Large intestine (tissue), 3 donors: ENCODE measurements around the gene TRAF4. TPM values are rescaled to one million over a fixed set of nuclear protein-coding genes. Genes with fewer than 3 reads are reported as not detected.

ENCODE experiments used
- DNase-seq, 2 donors: peaks; one replicate each; pipeline versions ENCODE4 v3.0.0 to v3.0.0-alpha.2; 2013
- H3K27ac ChIP-seq: one replicate; pipeline ENCODE4 v1.5.1; 2013; ENCODE audit warnings: low read length
- H3K27me3 ChIP-seq: 2 replicates; pipeline ENCODE4 v1.6.1; 2013; ENCODE audit warnings: low read length; ENCODE audit not compliant: control insufficient read depth, insufficient read depth
- H3K36me3 ChIP-seq: 2 replicates; pipeline ENCODE4 v1.6.1; 2013; ENCODE audit warnings: low read length; ENCODE audit not compliant: control insufficient read depth, insufficient read depth
- H3K4me1 ChIP-seq: one replicate; pipeline ENCODE4 v1.6.1; 2013; ENCODE audit warnings: low read length; ENCODE audit not compliant: control insufficient read depth, insufficient read depth
- H3K4me3 ChIP-seq: one replicate; pipeline ENCODE4 v1.5.1; 2013; ENCODE audit warnings: low read length
- H3K9me3 ChIP-seq: one replicate; pipeline ENCODE4 v1.6.1; 2013; ENCODE audit warnings: mild to moderate bottlenecking, low read depth, low read length, moderate library complexity; ENCODE audit not compliant: control insufficient read depth
- WGBS: methylation state at CpG from one replicate; pipeline ENCODE4 v1.1.5; 2013; ENCODE audit warnings: low lambda C conversion rate; ENCODE audit not compliant: insufficient coverage; 5-methylcytosine and 5-hydroxymethylcytosine counted together
- polyA plus RNA-seq: library from polyadenylated mRNA; unstranded; fragments of 120-200 nt; gene quantifications from one replicate; pipeline ENCODE4 v1.2.1, GENCODE V29; 2013

TRAF4 gene
- polyA plus RNA-seq, 1 donor = 91.8 TPM

DNA sequence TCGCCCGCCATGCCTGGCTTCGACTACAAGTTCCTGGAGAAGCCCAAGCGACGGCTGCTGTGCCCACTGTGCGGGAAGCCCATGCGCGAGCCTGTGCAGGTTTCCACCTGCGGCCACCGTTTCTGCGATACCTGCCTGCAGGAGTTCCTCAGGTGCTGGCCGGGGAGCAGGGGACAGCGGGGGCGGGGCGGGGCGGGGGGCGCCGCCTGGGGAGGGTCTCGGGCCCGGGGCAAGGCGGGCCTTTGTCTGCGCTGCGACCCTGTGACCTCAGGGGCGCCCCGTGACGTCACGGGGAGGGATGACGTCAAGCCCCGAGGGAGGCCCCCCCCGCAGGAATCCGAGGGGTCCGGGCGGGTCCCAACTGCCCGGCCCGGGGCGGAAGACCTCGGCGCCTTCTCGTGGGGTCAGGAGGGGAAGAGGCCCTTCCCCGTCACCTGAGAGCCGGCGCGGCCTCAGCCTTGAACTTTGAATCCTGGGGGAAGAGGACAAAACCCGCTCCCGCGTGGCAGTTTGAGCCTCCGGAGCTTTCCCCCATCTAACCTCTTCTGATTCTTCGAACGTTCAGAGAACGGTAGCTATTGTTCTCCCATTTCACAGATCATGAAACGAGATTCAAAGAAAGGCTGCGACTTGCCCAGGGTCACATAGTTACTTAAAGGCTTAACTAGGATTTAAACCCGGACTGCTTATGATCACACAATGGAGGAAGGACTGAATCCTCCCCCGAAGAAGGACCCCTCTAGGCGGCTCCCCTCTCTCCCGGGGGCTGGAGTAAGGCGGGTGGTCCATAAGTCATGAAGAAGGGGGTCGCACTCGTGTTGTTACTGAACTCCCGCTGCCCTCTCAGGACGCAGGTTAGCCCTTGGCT is 527 bp downstream of the TRAF4 start:
- no CpG with 5 or more reads among the region's 61 CpGs for WGBS
- DNase-seq = peak; percentile 76 to 87
- no peaks in the 10 kb centered on the region for H3K27me3 ChIP-seq
- peaks cover 32% of the 10 kb centered on the region for H3K36me3 ChIP-seq
- no peaks in the 10 kb centered on the region for H3K9me3 ChIP-seq
- peaks cover 38% of the 10 kb centered on the region for H3K4me1 ChIP-seq
- peak overlapping the region; percentile 100 for H3K27ac ChIP-seq
- H3K4me3 ChIP-seq = peak overlapping the region; percentile 78

DNA sequence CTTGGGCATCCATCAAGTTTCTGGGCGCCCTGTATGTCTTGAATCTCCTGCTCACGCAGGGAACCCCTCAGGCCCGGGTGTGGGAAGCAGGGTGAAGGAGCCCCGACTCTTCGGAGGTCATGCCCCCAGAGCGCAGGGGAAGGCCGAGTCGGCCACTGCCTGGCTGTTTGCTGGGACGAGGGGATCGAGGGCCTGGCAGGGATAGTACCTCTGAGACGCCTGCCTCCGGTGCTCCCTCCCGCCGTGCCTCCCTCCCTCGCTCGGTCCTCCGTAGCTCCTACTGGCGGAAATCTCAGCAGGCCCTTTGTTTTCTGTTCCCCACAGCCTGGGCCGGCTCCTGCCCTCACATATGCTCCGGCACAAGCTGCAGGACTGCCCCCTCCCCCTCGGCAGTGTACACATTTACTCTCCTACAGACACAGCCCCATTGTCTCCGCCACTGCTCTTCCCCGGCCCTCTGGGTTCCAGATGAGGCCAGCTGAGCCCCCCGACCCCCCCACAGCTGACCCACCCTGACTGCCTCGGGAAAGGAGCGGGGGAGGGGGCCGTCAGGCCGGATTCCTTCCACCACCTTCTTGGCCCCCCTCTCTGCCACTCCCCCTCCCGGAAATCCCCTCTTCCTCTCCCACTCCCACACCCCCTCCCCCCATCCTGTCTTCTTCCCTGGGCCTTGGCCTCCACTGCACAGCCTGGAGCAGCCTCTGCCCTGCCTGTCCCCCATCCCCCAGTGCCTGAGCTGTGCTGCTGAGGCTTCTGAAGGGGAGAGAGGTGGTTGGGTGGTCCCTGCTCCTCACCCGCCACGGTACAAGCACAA is 1.4 kb downstream of the TRAF4 start:
- H3K36me3 ChIP-seq = peaks cover 40% of the 10 kb centered on the region
- peaks cover 41% of the 10 kb centered on the region for H3K4me1 ChIP-seq
- H3K27ac ChIP-seq = peak overlapping the region; percentile 100
- H3K9me3 ChIP-seq = no peaks in the 10 kb centered on the region
- H3K4me3 ChIP-seq = peak overlapping the region; percentile 78
- no CpG with 5 or more reads among the region's 31 CpGs for WGBS
- peak; percentile 56 to 76 for DNase-seq
- no peaks in the 10 kb centered on the region for H3K27me3 ChIP-seq

DNA sequence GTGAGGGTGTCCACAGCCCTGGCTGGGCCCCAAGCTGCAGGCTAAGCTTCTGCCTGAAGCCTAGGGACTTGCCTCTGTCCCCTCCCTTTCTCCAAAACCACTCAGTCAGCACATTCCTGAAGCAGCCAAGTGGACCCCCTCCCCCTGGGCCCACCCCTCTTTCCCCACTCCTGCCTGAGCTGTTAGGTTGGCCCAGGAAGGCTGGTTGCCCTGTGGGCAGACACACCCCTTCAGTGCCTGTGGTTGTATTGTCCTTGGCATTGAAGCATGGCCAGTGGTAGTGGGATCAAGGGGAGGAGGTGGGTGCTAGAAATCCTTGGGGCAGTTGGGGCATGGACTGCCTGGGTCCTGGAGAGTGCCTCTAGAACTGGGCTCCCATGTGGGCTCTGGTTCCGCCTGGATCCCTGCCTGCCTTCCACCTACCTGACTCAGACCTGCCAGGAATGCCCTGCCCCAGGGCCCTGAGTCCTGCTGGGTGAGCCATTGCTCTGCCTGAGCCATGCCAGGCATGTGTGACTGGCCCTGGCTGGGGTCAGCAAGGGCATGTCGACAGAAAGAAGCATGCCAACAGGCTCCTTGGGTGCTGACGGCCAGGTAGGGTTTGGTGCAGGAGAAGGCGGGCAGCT is 2.1 kb downstream of the TRAF4 start:
- H3K9me3 ChIP-seq = no peaks in the 10 kb centered on the region
- no peaks in the 10 kb centered on the region for H3K27me3 ChIP-seq
- DNase-seq = peak; percentile 45 to 64
- WGBS = no CpG with 5 or more reads among the region's 4 CpGs
- H3K27ac ChIP-seq = peak overlapping the region; percentile 100
- H3K36me3 ChIP-seq = peaks cover 47% of the 10 kb centered on the region
- peaks cover 46% of the 10 kb centered on the region for H3K4me1 ChIP-seq
- H3K4me3 ChIP-seq = peak overlapping the region; percentile 78

DNA sequence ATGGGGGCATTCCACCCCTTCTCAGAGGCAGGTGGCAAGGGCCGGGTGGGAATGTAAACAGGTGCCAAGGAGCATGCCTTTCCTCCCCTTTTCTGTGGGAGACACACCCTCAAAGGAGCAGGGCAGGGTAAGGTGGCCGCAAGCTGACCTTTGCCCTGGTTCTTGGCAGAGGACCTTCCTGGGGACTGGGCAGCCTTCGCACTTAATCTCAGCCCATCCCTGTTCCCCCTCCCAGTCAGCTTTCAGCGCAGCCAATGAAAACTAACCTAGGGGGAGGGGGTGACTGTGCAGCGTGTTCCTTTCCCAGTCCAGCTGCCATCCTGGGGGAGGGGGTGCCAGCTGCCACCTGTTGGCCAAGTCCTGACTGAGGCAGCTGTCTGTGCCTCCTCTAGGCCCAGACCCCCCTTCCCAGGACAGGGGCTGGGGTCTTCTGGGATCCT is 2.8 kb downstream of the TRAF4 start:
- Histone ChIP-seq H3K4me3 (peak overlapping the region; percentile 78), H3K27me3 (no peaks in the 10 kb centered on the region), H3K9me3 (no peaks in the 10 kb centered on the region), H3K27ac (peak overlapping the region; percentile 100), H3K36me3 (peaks cover 53% of the 10 kb centered on the region), H3K4me1 (peaks cover 46% of the 10 kb centered on the region)
- no CpG with 5 or more reads among the region's 5 CpGs for WGBS
- DNase-seq = peak; percentile 70 to 81

DNA sequence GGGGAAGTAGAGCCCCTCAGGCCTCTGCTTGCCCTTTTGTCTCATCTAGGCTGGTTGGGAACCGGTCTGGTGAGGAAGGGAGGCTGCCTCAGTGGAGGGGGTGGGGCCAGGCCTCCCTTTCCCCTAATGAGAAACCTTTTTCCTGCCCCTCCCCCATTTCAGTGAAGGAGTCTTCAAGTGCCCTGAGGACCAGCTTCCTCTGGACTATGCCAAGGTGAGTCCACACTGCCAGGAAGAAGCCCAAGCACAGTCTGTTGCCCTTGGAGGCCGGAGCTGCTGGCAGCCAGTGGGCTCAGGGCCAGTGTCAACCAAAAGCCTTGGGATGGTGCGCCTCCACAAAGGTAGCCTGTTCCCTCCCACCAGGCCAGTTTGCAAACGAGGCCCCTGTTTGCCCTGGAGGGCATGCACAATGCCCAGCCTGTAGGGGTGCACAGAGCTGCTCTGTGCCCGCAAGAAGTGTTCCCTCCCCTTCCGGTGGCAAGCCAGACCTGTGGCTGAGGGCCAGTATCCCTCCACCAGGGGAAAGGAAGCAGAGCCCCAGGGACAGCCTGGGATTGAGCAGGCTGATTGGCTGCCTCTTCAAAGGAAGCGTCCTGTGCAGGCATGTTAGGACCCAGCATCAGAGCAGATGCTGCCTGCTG is 3.4 kb downstream of the TRAF4 start:
- no peak overlapping the region for H3K4me3 ChIP-seq
- no CpG with 5 or more reads among the region's 7 CpGs for WGBS
- H3K27ac ChIP-seq = peak overlapping the region; percentile 100
- H3K4me1 ChIP-seq = peaks cover 42% of the 10 kb centered on the region
- DNase-seq = no peak
- no peaks in the 10 kb centered on the region for H3K27me3 ChIP-seq
- H3K9me3 ChIP-seq = no peaks in the 10 kb centered on the region
- H3K36me3 ChIP-seq = peaks cover 55% of the 10 kb centered on the region

DNA sequence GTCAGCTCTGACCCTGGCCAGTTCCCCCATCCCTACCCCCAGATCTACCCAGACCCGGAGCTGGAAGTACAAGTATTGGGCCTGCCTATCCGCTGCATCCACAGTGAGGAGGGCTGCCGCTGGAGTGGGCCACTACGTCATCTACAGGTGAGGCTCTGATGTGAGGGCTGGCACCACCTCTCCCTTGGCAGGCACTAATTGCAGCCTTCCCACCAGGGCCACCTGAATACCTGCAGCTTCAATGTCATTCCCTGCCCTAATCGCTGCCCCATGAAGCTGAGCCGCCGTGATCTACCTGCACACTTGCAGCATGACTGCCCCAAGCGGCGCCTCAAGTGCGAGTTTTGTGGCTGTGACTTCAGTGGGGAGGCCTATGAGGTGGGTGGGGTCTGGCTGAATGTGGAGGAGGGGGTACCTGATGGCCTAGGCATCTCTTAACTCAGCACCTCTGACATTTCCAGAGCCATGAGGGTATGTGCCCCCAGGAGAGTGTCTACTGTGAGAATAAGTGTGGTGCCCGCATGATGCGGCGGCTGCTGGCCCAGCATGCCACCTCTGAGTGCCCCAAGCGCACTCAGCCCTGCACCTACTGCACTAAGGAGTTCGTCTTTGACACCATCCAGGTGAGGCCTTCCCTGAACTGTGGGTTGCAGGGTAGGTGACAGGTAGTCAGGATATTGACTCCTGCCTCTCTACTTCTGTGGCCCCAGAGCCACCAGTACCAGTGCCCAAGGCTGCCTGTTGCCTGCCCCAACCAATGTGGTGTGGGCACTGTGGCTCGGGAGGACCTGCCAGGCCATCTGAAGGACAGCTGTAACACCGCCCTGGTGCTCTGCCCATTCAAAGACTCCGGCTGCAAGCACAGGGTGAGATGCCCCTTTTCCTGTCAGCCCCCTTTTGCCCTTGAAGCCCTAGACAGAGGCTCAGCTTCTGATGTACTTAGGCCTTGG is 4.3 kb downstream of the TRAF4 start:
- no peak for DNase-seq
- no CpG with 5 or more reads among the region's 18 CpGs for WGBS
- Histone ChIP-seq H3K27me3 (no peaks in the 10 kb centered on the region), H3K27ac (no peak overlapping the region), H3K4me1 (peaks cover 34% of the 10 kb centered on the region), H3K36me3 (peaks cover 58% of the 10 kb centered on the region), H3K9me3 (no peaks in the 10 kb centered on the region), H3K4me3 (no peak overlapping the region)

DNA sequence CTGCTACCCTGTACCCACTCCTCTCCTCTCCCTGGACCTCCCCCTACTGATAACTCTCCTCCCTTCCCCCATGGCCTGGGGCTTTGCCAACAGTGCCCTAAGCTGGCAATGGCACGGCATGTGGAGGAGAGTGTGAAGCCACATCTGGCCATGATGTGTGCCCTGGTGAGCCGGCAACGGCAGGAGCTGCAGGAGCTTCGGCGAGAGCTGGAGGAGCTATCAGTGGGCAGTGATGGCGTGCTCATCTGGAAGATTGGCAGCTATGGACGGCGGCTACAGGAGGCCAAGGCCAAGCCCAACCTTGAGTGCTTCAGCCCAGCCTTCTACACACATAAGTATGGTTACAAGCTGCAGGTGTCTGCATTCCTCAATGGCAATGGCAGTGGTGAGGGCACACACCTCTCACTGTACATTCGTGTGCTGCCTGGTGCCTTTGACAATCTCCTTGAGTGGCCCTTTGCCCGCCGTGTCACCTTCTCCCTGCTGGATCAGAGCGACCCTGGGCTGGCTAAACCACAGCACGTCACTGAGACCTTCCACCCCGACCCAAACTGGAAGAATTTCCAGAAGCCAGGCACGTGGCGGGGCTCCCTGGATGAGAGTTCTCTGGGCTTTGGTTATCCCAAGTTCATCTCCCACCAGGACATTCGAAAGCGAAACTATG is 5.2 kb downstream of the TRAF4 start:
- H3K4me3 ChIP-seq = no peak overlapping the region
- WGBS = no CpG with 5 or more reads among the region's 18 CpGs
- H3K27ac ChIP-seq = no peak overlapping the region
- peaks cover 33% of the 10 kb centered on the region for H3K4me1 ChIP-seq
- no peak for DNase-seq
- H3K36me3 ChIP-seq = peaks cover 58% of the 10 kb centered on the region
- H3K27me3 ChIP-seq = no peaks in the 10 kb centered on the region
- no peaks in the 10 kb centered on the region for H3K9me3 ChIP-seq

DNA sequence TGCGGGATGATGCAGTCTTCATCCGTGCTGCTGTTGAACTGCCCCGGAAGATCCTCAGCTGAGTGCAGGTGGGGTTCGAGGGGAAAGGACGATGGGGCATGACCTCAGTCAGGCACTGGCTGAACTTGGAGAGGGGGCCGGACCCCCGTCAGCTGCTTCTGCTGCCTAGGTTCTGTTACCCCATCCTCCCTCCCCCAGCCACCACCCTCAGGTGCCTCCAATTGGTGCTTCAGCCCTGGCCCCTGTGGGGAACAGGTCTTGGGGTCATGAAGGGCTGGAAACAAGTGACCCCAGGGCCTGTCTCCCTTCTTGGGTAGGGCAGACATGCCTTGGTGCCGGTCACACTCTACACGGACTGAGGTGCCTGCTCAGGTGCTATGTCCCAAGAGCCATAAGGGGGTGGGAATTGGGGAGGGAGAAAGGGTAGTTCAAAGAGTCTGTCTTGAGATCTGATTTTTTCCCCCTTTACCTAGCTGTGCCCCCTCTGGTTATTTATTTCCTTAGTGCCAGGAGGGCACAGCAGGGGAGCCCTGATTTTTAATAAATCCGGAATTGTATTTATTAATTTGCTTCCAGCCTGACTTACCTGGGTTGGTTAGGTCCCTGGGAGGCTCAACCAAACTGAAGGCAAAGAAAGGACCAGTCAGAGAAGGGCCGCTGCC is 5.8 kb downstream of the TRAF4 start:
- peaks cover 58% of the 10 kb centered on the region for H3K36me3 ChIP-seq
- H3K4me3 ChIP-seq = no peak overlapping the region
- peaks cover 33% of the 10 kb centered on the region for H3K4me1 ChIP-seq
- no peaks in the 10 kb centered on the region for H3K27me3 ChIP-seq
- no peak for DNase-seq
- H3K27ac ChIP-seq = peak overlapping the region; percentile 38
- no peaks in the 10 kb centered on the region for H3K9me3 ChIP-seq
- no CpG with 5 or more reads among the region's 11 CpGs for WGBS
